Panc1 (cell line): ENCODE results near the gene ATG4B. TPM values are rescaled to one million over a fixed set of nuclear protein-coding genes. Genes with fewer than 3 reads are reported as not detected.

ENCODE experiments used
- ATAC-seq: fragments of 200-7000 bp; cut with Tn5 transposase; 2 replicates; pipeline ENCODE4 v1.9.1; 2020; ENCODE audit warnings: mild to moderate bottlenecking, moderate library complexity
- BruUV-seq: library from RNA; stranded (reverse); fragments of 400-500 nt; replicated peaks from 2 replicates; lab custom pipeline; 2021; lab: Mats Ljungman, UMichigan
- CTCF ChIA-PET: fragments of 300-600 bp; sonication (Branson Sonifier 250); formaldehyde crosslinking; loops from one replicate; lab custom pipeline; 2022; ENCODE audit warnings: antibody characterized with exemption; lab: Charles Lee
- POLR2A ChIA-PET: fragments of 300-600 bp; sonication (Branson Sonifier 250); formaldehyde crosslinking; loops from one replicate; lab custom pipeline; 2022; ENCODE audit warnings: antibody characterized with exemption; lab: Charles Lee
- DNase-seq: peaks from one replicate; pipeline ENCODE4 v3.0.0-alpha.2; 2010; ENCODE audit warnings: low read depth, low spot score
- H3K27ac ChIP-seq: 2 replicates; pipeline ENCODE4 v1.5.1; 2011; ENCODE audit warnings: mild to moderate bottlenecking, low read length, inconsistent platforms
- H3K27me3 ChIP-seq: fragments of 200-500 bp; sonication (Bioruptor generic); 2 replicates; pipeline ENCODE4 v1.6.0; 2014; ENCODE audit warnings: low read length, inconsistent platforms; ENCODE audit not compliant: control insufficient read depth, insufficient read depth
- H3K36me3 ChIP-seq: fragments of 200-500 bp; sonication (Bioruptor generic); 2 replicates; pipeline ENCODE4 v1.5.1; 2014; ENCODE audit warnings: inconsistent platforms, mild to moderate bottlenecking, low read length, moderate library complexity; ENCODE audit not compliant: control insufficient read depth, insufficient read depth
- H3K4me1 ChIP-seq: 2 replicates; pipeline ENCODE4 v1.5.1; 2011; ENCODE audit warnings: inconsistent platforms, mild to moderate bottlenecking, low read length, moderate library complexity; ENCODE audit not compliant: control insufficient read depth, insufficient read depth
- H3K4me3 ChIP-seq, 2 experiments: 2 replicates each; pipeline ENCODE4 v1.5.1; 2011 to 2012; ENCODE audit warnings: low read depth in 2 of 2, low read length in 2 of 2, mild to moderate bottlenecking in 2 of 2, inconsistent platforms in 1 of 2, moderate library complexity in 1 of 2
- H3K9me3 ChIP-seq: fragments of 200-500 bp; sonication (Bioruptor generic); 2 replicates; pipeline ENCODE4 v1.5.1; 2014; ENCODE audit warnings: low read depth, mild to moderate bottlenecking, inconsistent platforms, low read length, moderate library complexity; ENCODE audit not compliant: control insufficient read depth, insufficient read depth
- CTCF ChIP-seq: fragments of 450-650 bp; IDR thresholded peaks from 2 replicates; pipeline ENCODE4 v1.5.1; 2017; ENCODE audit warnings: mild to moderate bottlenecking
- POLR2AphosphoS5 ChIP-seq: IDR thresholded peaks from 2 replicates; pipeline ENCODE4 v1.6.1; 2012; ENCODE audit warnings: mild to moderate bottlenecking, low read depth, low read length, moderate library complexity
- SIN3A ChIP-seq: IDR thresholded peaks from 2 replicates; pipeline ENCODE4 v1.6.1; 2012; ENCODE audit warnings: low read depth, mild to moderate bottlenecking, low read length, moderate library complexity, borderline replicate concordance; ENCODE audit not compliant: insufficient read depth
- TCF7L2 ChIP-seq: IDR thresholded peaks from 2 replicates; pipeline ENCODE4 v1.6.1; 2011; ENCODE audit warnings: mild to moderate bottlenecking, low read depth, low read length, inconsistent platforms
- in situ Hi-C: cut with HindIII; loops from 2 replicates; pipeline ENCODE4 v1.10.0; 2016; ENCODE audit warnings: low sequenced_read_pairs, low pct_unique_long_range_greater_than_20kb
- intact Hi-C: fragments of 100-400 bp; cut with micrococcal nuclease; formaldehyde crosslinking; loops from one replicate; pipeline ENCODE4 v1.10.0; 2022; ENCODE audit not compliant: unreplicated experiment
- total RNA-seq: library from RNA; stranded (reverse); gene quantifications from one replicate; pipeline ENCODE4 v1.2.1, GENCODE V29; 2021; ENCODE audit not compliant: unreplicated experiment
- TF ChIP-seq, protein P1 (sequence below), 2 experiments: IDR thresholded peaks; 2 replicates each; pipeline ENCODE4 v1.6.1; 2011 to 2012; ENCODE audit warnings: low read depth in 2 of 2, control low read depth in 1 of 2, low read length in 1 of 2, mild to moderate bottlenecking in 1 of 2, moderate library complexity in 1 of 2; ENCODE audit not compliant: insufficient read depth in 1 of 2

ATG4B gene
- total RNA-seq, 1 experiment from 2014 or later: 84.2 TPM

DNA sequence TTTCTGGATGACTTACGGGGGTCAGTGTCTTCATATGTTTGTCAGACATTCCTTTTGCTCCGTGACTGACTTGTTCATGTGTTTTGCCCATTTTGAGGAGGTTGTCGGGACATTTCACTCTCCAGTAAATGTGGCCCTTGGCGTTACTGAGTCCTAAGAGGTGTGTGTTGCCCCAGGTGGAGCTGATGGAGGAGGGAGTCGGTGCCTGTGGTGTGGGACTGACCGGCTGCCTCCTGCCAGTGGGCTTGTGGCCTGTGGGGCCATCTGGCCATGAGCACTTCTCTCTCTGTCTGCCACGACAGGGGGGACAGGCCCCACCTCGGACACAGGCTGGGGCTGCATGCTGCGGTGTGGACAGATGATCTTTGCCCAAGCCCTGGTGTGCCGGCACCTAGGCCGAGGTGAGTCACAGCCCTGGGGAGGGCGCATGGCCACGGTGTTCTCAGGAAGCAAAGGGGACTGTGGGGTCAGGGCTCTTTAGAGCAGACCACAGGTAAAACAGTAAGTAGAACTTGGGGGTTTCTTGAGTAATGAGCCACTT lies 15.8 kb downstream of the ATG4B start:
- no peaks in the 10 kb centered on the region for H3K27me3 ChIP-seq
- intact Hi-C loops (no loop called here), in situ Hi-C loops (no loop called here)
- H3K4me1 ChIP-seq: no peaks in the 10 kb centered on the region
- H3K9me3 ChIP-seq: no peaks in the 10 kb centered on the region
- no peak overlapping the region for H3K4me3 ChIP-seq
- no peaks in the 10 kb centered on the region for H3K36me3 ChIP-seq
- no peak overlapping the region for H3K27ac ChIP-seq
- TF ChIP-seq TCF7L2 (no peak), POLR2AphosphoS5 (no peak), SIN3A (no peak), CTCF (no peak)
- TF ChIP-seq, protein P1, sequence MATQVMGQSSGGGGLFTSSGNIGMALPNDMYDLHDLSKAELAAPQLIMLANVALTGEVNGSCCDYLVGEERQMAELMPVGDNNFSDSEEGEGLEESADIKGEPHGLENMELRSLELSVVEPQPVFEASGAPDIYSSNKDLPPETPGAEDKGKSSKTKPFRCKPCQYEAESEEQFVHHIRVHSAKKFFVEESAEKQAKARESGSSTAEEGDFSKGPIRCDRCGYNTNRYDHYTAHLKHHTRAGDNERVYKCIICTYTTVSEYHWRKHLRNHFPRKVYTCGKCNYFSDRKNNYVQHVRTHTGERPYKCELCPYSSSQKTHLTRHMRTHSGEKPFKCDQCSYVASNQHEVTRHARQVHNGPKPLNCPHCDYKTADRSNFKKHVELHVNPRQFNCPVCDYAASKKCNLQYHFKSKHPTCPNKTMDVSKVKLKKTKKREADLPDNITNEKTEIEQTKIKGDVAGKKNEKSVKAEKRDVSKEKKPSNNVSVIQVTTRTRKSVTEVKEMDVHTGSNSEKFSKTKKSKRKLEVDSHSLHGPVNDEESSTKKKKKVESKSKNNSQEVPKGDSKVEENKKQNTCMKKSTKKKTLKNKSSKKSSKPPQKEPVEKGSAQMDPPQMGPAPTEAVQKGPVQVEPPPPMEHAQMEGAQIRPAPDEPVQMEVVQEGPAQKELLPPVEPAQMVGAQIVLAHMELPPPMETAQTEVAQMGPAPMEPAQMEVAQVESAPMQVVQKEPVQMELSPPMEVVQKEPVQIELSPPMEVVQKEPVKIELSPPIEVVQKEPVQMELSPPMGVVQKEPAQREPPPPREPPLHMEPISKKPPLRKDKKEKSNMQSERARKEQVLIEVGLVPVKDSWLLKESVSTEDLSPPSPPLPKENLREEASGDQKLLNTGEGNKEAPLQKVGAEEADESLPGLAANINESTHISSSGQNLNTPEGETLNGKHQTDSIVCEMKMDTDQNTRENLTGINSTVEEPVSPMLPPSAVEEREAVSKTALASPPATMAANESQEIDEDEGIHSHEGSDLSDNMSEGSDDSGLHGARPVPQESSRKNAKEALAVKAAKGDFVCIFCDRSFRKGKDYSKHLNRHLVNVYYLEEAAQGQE (IDR thresholded peaks at IDR 0.05; ENCODE audit: insufficient read depth in 1 of 2, low read depth in 2 of 2, low read length in 1 of 2): no peak
- BruUV-seq: no TSS peak
- ChIA-PET CTCF (no interaction called here), POLR2A (no interaction called here)
- no peak for DNase-seq
- ATAC-seq: no peak

- CTCF ChIA-PET: interaction anchor here (0.6 kb wide), 1 partner anchor 100 kb away, joined by 3 read pairs; no protein-coding TSS in a partner anchor
- no peaks in the 10 kb centered on the region for H3K4me1 ChIP-seq
- no TSS peak for BruUV-seq
- intact Hi-C loops (no loop called here), in situ Hi-C loops (no loop called here)
- no peak for TF ChIP-seq SIN3A
- TF ChIP-seq, protein P1 (IDR thresholded peaks at IDR 0.05; ENCODE audit: insufficient read depth in 1 of 2, low read depth in 2 of 2, low read length in 1 of 2): no peak
- no peak for TF ChIP-seq TCF7L2
- no peak for TF ChIP-seq CTCF
- TF ChIP-seq POLR2AphosphoS5: no peak
- no peak overlapping the region for H3K27ac ChIP-seq
- no peaks in the 10 kb centered on the region for H3K27me3 ChIP-seq
- H3K36me3 ChIP-seq: no peaks in the 10 kb centered on the region
- no peaks in the 10 kb centered on the region for H3K9me3 ChIP-seq
- no peak for ATAC-seq
- no peak overlapping the region for H3K4me3 ChIP-seq
- no peak for DNase-seq
- POLR2A ChIA-PET: no interaction called here
These were observed 17.1 kb downstream of the ATG4B start for GRCh38 chr2:241654551-241654950.
